HEK293 (cell line): ENCODE results near the gene RPL7A.

ENCODE experiments used
- CTCF ChIA-PET: fragments of 350-600 bp; formaldehyde crosslinking; extraction: SDS; loops from one replicate; lab custom pipeline; 2021; ENCODE audit warnings: antibody characterized with exemption; lab: Yijun Ruan, JAX
- POLR2A ChIA-PET: fragments of 300-600 bp; formaldehyde crosslinking; extraction: SDS; loops from one replicate; lab custom pipeline; 2020; ENCODE audit warnings: antibody characterized with exemption, inconsistent platforms; lab: Yijun Ruan, JAX
- H3K27ac ChIP-seq: fragments of 200-500 bp; sonication (Bioruptor generic); 2 replicates; pipeline ENCODE4 v1.5.1; 2014; ENCODE audit warnings: low read depth, low read length, control low read depth, inconsistent platforms; ENCODE audit errors: extremely low read depth
- H3K36me3 ChIP-seq, 2 experiments: fragments of 200-500 bp in 1 of 2; sonication (Bioruptor generic) in 1 of 2; 1 replicate in 1 of 2; 2 replicates in 1 of 2; pipeline ENCODE4 v1.5.1; 2014 to 2017; ENCODE audit warnings: inconsistent platforms in 2 of 2, low read length in 2 of 2; ENCODE audit not compliant: control insufficient read depth in 2 of 2, insufficient read depth in 1 of 2
- H3K4me1 ChIP-seq: fragments of 200-500 bp; sonication (Bioruptor generic); 2 replicates; pipeline ENCODE4 v1.5.1; 2014; ENCODE audit warnings: mild to moderate bottlenecking, low read length, inconsistent platforms; ENCODE audit not compliant: control insufficient read depth, insufficient read depth
- H3K4me3 ChIP-seq: 2 replicates; pipeline ENCODE4 v1.5.1; 2011; ENCODE audit warnings: low read depth, mild to moderate bottlenecking, control low read depth, low read length, moderate library complexity
- H3K9me3 ChIP-seq: fragments of 200-500 bp; sonication (Bioruptor generic); 2 replicates; pipeline ENCODE4 v1.5.1; 2014; ENCODE audit warnings: low read depth, low read length, inconsistent platforms; ENCODE audit not compliant: control insufficient read depth, insufficient read depth
- GLI2 ChIP-seq: fragments of 450-650 bp; formaldehyde crosslinking; IDR thresholded peaks from 2 replicates; pipeline ENCODE4; 2017; ENCODE audit warnings: missing biosample characterization, missing genetic modification characterization, low read depth, borderline replicate concordance
- OVOL3 ChIP-seq: fragments of 450-650 bp; formaldehyde crosslinking; IDR thresholded peaks from 2 replicates; pipeline ENCODE4 v1.5.1; 2016; ENCODE audit warnings: missing biosample characterization, missing genetic modification characterization
- SP3 ChIP-seq: fragments of 450-650 bp; formaldehyde crosslinking; IDR thresholded peaks from 2 replicates; pipeline ENCODE4 v1.5.1; 2016; ENCODE audit warnings: missing biosample characterization, missing genetic modification characterization
- ZFP3 ChIP-seq: fragments of 450-650 bp; formaldehyde crosslinking; IDR thresholded peaks from 2 replicates; pipeline ENCODE4 v1.5.1; 2016; ENCODE audit warnings: low read depth, missing biosample characterization, missing genetic modification characterization
- ZFP37 ChIP-seq: fragments of 450-650 bp; formaldehyde crosslinking; IDR thresholded peaks from 2 replicates; pipeline ENCODE4 v1.5.1; 2016; ENCODE audit warnings: missing biosample characterization, missing genetic modification characterization
- ZNF114 ChIP-seq: fragments of 450-650 bp; formaldehyde crosslinking; IDR thresholded peaks from 2 replicates; pipeline ENCODE4 v1.5.0; 2017; ENCODE audit warnings: missing biosample characterization, missing genetic modification characterization
- ZNF132 ChIP-seq: fragments of 450-650 bp; formaldehyde crosslinking; IDR thresholded peaks from 2 replicates; pipeline ENCODE4 v1.5.1; 2017; ENCODE audit warnings: missing biosample characterization, missing genetic modification characterization, borderline replicate concordance
- ZNF2 ChIP-seq: fragments of 450-650 bp; formaldehyde crosslinking; IDR thresholded peaks from 2 replicates; pipeline ENCODE4 v1.5.1; 2016; ENCODE audit warnings: missing biosample characterization, missing genetic modification characterization
- ZNF274 ChIP-seq, 2 experiments: fragments of 200-500 bp in 1 of 2; fragments of 450-650 bp in 1 of 2; sonication (Bioruptor generic) in 1 of 2; formaldehyde crosslinking in 1 of 2; IDR thresholded peaks; 2 replicates each; pipeline versions ENCODE4 v1.5.1 to v1.6.1; 2014 to 2016; ENCODE audit warnings: borderline replicate concordance in 1 of 2, inconsistent platforms in 1 of 2, low read length in 1 of 2, missing biosample characterization in 1 of 2, missing genetic modification characterization in 1 of 2
- ZNF350 ChIP-seq: fragments of 450-650 bp; formaldehyde crosslinking; IDR thresholded peaks from 2 replicates; pipeline ENCODE4 v1.5.0; 2017; ENCODE audit warnings: missing biosample characterization, mild to moderate bottlenecking, missing genetic modification characterization
- ZNF423 ChIP-seq: fragments of 450-650 bp; formaldehyde crosslinking; IDR thresholded peaks from 2 replicates; pipeline ENCODE4 v1.5.1; 2016; ENCODE audit warnings: missing biosample characterization, missing genetic modification characterization
- ZNF426 ChIP-seq: fragments of 450-650 bp; formaldehyde crosslinking; IDR thresholded peaks from 2 replicates; pipeline ENCODE4 v1.5.1; 2017; ENCODE audit warnings: missing biosample characterization, missing genetic modification characterization, mild to moderate bottlenecking, inconsistent platforms, moderate library complexity
- ZNF48 ChIP-seq: fragments of 450-650 bp; formaldehyde crosslinking; IDR thresholded peaks from 2 replicates; pipeline ENCODE4 v1.5.1; 2016; ENCODE audit warnings: missing biosample characterization, missing genetic modification characterization
- ZNF558 ChIP-seq: fragments of 450-650 bp; formaldehyde crosslinking; IDR thresholded peaks from 2 replicates; pipeline ENCODE4 v1.5.1; 2016; ENCODE audit warnings: missing biosample characterization, missing genetic modification characterization
- ZNF596 ChIP-seq: fragments of 450-650 bp; IDR thresholded peaks from 2 replicates; pipeline ENCODE4 v1.5.0; 2018; ENCODE audit warnings: missing biosample characterization, mild to moderate bottlenecking, missing genetic modification characterization, moderate library complexity
- ZNF701 ChIP-seq: fragments of 450-650 bp; formaldehyde crosslinking; IDR thresholded peaks from 2 replicates; pipeline ENCODE4 v1.5.1; 2016; ENCODE audit warnings: missing biosample characterization, missing genetic modification characterization
- ZNF76 ChIP-seq: fragments of 450-650 bp; formaldehyde crosslinking; IDR thresholded peaks from 2 replicates; pipeline ENCODE4; 2016; ENCODE audit warnings: low read depth, missing biosample characterization, missing genetic modification characterization, borderline replicate concordance
- ZSCAN16 ChIP-seq: fragments of 450-650 bp; formaldehyde crosslinking; IDR thresholded peaks from 2 replicates; pipeline ENCODE4 v1.5.1; 2016; ENCODE audit warnings: missing biosample characterization, missing genetic modification characterization
- TF ChIP-seq, protein P1 (sequence below): fragments of 450-650 bp; formaldehyde crosslinking; conservative IDR thresholded peaks from 2 replicates; pipeline ENCODE4 v1.5.1; 2016; ENCODE audit warnings: low read depth, missing biosample characterization, missing genetic modification characterization
- TF ChIP-seq, protein P2 (sequence below): fragments of 450-650 bp; formaldehyde crosslinking; IDR thresholded peaks from 2 replicates; pipeline ENCODE4 v1.5.1; 2016; ENCODE audit warnings: missing biosample characterization, missing genetic modification characterization

Gene RPL7A

DNA sequence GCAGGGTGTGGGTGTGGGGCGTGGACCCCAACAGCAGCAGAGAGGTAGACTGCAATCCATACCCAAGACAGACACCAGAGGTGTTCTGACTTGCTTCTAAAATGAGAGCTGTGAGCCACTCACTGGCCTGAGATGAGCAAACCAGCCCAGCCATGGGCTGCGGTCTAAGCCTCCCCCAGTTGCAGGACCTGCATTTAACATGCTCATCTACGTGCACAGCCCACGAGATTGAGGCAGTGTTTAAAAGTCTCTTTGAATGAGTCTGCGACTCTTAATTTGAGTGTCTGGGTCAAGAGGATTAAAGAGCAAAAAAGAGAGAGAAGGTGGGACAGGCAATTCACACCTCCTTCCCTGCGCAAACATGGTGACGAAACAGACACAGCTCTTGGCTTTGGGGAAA lies 21.9 kb downstream of the RPL7A start:
- H3K36me3 ChIP-seq = peaks cover 7 to 79% of the 10 kb centered on the region in 2 experiments
- H3K4me1 ChIP-seq = no peaks in the 10 kb centered on the region
- ChIA-PET POLR2A (interaction anchor here (0.9 to 3.8 kb wide), 4 partner anchors 9 to 22 kb away, joined by 3 to 24 read pairs (median 8); partner anchors contain the start of genes MED22, RPL7A, SURF1 and SURF2), CTCF (interaction anchor here (0.6 kb wide), 1 partner anchor 28 kb away, joined by 3 read pairs; no protein-coding TSS in a partner anchor)
- H3K27ac ChIP-seq = no peak overlapping the region
- no peaks in the 10 kb centered on the region for H3K9me3 ChIP-seq
- TF ChIP-seq GLI2 (tag by site-specific recombination) (no peak), ZNF2 (tag by site-specific recombination) (no peak)
- TF ChIP-seq, protein P1, sequence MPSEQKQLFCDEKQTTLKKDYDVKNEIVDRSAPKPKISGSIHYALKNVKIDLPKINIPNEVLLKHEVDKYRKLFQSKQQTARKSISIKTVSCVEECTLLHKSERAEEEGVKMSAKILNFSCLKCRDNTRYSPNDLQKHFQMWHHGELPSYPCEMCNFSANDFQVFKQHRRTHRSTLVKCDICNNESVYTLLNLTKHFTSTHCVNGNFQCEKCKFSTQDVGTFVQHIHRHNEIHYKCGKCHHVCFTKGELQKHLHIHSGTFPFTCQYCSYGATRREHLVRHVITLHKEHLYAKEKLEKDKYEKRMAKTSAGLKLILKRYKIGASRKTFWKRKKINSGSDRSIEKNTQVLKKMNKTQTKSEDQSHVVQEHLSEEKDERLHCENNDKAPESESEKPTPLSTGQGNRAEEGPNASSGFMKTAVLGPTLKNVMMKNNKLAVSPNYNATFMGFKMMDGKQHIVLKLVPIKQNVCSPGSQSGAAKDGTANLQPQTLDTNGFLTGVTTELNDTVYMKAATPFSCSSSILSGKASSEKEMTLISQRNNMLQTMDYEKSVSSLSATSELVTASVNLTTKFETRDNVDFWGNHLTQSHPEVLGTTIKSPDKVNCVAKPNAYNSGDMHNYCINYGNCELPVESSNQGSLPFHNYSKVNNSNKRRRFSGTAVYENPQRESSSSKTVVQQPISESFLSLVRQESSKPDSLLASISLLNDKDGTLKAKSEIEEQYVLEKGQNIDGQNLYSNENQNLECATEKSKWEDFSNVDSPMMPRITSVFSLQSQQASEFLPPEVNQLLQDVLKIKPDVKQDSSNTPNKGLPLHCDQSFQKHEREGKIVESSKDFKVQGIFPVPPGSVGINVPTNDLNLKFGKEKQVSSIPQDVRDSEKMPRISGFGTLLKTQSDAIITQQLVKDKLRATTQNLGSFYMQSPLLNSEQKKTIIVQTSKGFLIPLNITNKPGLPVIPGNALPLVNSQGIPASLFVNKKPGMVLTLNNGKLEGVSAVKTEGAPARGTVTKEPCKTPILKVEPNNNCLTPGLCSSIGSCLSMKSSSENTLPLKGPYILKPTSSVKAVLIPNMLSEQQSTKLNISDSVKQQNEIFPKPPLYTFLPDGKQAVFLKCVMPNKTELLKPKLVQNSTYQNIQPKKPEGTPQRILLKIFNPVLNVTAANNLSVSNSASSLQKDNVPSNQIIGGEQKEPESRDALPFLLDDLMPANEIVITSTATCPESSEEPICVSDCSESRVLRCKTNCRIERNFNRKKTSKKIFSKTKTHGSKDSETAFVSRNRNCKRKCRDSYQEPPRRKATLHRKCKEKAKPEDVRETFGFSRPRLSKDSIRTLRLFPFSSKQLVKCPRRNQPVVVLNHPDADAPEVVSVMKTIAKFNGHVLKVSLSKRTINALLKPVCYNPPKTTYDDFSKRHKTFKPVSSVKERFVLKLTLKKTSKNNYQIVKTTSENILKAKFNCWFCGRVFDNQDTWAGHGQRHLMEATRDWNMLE (tag by site-specific recombination) = no peak
- no peak overlapping the region for H3K4me3 ChIP-seq

DNA sequence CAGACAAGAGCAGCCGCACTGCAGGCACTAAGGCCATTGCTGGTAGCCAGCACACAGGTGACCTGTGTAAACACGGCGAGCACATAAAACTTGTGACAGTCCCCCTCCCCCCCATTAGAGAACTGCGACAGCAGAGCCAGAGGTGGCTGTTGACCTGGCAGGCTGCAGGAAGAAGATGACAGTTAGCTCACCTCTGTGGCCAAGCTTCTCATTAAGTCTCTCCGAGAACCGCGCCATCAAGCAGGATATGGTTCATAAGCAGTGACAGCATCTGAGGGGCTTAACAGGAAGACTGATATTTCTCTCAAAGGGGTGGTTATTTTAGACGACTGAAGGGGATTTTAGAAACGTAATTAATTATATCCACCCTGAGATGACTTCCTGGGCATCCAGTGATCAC lies 22.7 kb downstream of the RPL7A start:
- TF ChIP-seq, protein P2, sequence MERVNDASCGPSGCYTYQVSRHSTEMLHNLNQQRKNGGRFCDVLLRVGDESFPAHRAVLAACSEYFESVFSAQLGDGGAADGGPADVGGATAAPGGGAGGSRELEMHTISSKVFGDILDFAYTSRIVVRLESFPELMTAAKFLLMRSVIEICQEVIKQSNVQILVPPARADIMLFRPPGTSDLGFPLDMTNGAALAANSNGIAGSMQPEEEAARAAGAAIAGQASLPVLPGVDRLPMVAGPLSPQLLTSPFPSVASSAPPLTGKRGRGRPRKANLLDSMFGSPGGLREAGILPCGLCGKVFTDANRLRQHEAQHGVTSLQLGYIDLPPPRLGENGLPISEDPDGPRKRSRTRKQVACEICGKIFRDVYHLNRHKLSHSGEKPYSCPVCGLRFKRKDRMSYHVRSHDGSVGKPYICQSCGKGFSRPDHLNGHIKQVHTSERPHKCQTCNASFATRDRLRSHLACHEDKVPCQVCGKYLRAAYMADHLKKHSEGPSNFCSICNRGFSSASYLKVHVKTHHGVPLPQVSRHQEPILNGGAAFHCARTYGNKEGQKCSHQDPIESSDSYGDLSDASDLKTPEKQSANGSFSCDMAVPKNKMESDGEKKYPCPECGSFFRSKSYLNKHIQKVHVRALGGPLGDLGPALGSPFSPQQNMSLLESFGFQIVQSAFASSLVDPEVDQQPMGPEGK = no peak
- TF ChIP-seq ZNF274 (IDR thresholded peaks at IDR 0.05; ENCODE audit: low read length) (no peak), ZNF274 (tag by site-specific recombination; IDR thresholded peaks at IDR 0.05; ENCODE audit: borderline replicate concordance) (no peak), ZSCAN16 (tag by site-specific recombination) (no peak), ZNF426 (tag by site-specific recombination) (no peak), ZNF596 (tag by site-specific recombination) (no peak), ZNF132 (no peak), ZNF558 (no peak), ZNF350 (tag by site-specific recombination) (no peak), ZNF76 (tag by site-specific recombination) (no peak), ZFP37 (no peak), OVOL3 (no peak), ZNF48 (tag by site-specific recombination) (no peak), ZNF114 (no peak), SP3 (tag by site-specific recombination) (no peak), ZFP3 (tag by site-specific recombination) (no peak), ZNF701 (tag by site-specific recombination) (no peak), ZNF423 (tag by site-specific recombination) (no peak)
- TF ChIP-seq, all 188 proteins: peak for 0
- Histone ChIP-seq H3K36me3 (peaks cover 7 to 72% of the 10 kb centered on the region in 2 experiments), H3K27ac (no peak overlapping the region), H3K4me3 (no peak overlapping the region), H3K9me3 (no peaks in the 10 kb centered on the region), H3K4me1 (no peaks in the 10 kb centered on the region)
- ChIA-PET POLR2A (interaction anchor here (0.9 to 3.8 kb wide), 4 partner anchors 10 to 23 kb away, joined by 3 to 24 read pairs (median 14); partner anchors contain the start of genes MED22, RPL7A, SURF1 and SURF2), CTCF (interaction anchor here (0.5 to 2.4 kb wide), 3 partner anchors 8 to 356 kb away, joined by 4 to 9 read pairs (median 5); no protein-coding TSS in a partner anchor)
